Measurements from ENCODE around the gene DET1. TPM values are rescaled to one million over a fixed set of nuclear protein-coding genes. Genes with fewer than 3 reads are reported as not detected.
A peak's percentile ranks its signal among the peaks of the same experiment; 100 is the strongest.

Gene DET1
- total and polyA plus RNA-seq, 2 of the 13 experiments (the other 11 are each of a cell fraction or from before 2014, with no cell fraction given): 2.2 to 4.2 TPM

DNA sequence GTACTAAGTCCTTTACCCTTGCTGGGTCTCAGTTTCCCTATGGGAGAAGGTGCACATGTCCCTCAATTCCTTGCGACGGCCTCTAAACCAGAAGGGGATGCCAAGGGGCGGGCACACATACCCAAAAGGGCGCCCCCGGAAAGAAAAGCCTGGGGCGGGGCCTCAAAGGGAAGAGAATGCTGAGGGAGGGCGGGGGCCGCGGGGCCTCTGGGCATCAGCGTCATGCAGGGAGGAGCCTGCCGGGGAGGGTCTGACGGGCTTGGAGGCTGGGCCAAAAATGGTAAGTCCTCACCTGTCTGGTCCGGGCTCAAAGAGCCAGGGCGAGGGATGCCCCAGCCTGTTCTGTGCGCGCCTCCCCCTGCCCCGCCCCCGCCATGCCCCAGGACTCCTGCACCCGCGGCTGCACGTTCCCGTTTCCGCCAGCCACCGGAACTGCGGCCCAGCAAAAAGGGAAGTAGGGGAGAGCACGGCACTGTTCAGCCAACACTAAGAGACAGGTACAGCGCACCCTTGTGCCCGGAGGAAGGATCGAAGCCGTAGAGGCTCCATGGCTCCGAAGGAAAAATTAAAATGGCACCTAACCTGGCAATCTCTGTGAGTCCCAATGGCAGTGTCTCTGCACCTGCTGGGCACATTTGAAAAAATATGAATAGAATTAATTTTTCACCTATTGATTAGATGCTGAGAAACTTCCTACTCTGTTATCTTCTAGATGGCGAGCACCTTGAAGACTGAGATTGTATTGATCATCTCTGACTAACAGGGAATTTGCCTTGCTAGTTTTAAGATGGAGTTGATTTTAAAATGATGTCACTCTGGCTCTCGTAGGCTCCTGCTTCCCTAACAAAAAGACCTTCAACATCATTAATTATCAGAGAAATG lies at the start of gene DET1 (continued):
- TF ChIP-seq HNF4G (IDR thresholded peaks at IDR 0.05; ENCODE audit: borderline replicate concordance, low read depth, low read length) (no peak), HNF4G (CRISPR knock-in tag; IDR thresholded peaks at IDR 0.05; ENCODE audit: borderline replicate concordance, low read depth) (no peak), ZBTB3 (CRISPR knock-in tag; IDR thresholded peaks at IDR 0.05; ENCODE audit: borderline replicate concordance, low read depth) (no peak), SP2 (CRISPR knock-in tag; IDR thresholded peaks at IDR 0.05) (peak; percentile 48), JUN (CRISPR knock-in tag; IDR thresholded peaks at IDR 0.05) (no peak), KDM5A (IDR thresholded peaks at IDR 0.05; ENCODE audit: borderline replicate concordance, low read length) (no peak), ZNF616 (CRISPR knock-in tag; IDR thresholded peaks at IDR 0.05; ENCODE audit: low read depth) (no peak), MED13 (CRISPR knock-in tag; IDR thresholded peaks at IDR 0.05) (no peak), TOPORS (CRISPR knock-in tag; IDR thresholded peaks at IDR 0.05) (0 out of 2 replicates have a peak, but pooled peaks have one; percentile 60), ZNF883 (CRISPR knock-in tag; IDR thresholded peaks at IDR 0.05; ENCODE audit: not compliant biosample characterization) (no peak), CENPX (CRISPR knock-in tag; IDR thresholded peaks at IDR 0.05) (no peak)
- TF ChIP-seq, protein P1, sequence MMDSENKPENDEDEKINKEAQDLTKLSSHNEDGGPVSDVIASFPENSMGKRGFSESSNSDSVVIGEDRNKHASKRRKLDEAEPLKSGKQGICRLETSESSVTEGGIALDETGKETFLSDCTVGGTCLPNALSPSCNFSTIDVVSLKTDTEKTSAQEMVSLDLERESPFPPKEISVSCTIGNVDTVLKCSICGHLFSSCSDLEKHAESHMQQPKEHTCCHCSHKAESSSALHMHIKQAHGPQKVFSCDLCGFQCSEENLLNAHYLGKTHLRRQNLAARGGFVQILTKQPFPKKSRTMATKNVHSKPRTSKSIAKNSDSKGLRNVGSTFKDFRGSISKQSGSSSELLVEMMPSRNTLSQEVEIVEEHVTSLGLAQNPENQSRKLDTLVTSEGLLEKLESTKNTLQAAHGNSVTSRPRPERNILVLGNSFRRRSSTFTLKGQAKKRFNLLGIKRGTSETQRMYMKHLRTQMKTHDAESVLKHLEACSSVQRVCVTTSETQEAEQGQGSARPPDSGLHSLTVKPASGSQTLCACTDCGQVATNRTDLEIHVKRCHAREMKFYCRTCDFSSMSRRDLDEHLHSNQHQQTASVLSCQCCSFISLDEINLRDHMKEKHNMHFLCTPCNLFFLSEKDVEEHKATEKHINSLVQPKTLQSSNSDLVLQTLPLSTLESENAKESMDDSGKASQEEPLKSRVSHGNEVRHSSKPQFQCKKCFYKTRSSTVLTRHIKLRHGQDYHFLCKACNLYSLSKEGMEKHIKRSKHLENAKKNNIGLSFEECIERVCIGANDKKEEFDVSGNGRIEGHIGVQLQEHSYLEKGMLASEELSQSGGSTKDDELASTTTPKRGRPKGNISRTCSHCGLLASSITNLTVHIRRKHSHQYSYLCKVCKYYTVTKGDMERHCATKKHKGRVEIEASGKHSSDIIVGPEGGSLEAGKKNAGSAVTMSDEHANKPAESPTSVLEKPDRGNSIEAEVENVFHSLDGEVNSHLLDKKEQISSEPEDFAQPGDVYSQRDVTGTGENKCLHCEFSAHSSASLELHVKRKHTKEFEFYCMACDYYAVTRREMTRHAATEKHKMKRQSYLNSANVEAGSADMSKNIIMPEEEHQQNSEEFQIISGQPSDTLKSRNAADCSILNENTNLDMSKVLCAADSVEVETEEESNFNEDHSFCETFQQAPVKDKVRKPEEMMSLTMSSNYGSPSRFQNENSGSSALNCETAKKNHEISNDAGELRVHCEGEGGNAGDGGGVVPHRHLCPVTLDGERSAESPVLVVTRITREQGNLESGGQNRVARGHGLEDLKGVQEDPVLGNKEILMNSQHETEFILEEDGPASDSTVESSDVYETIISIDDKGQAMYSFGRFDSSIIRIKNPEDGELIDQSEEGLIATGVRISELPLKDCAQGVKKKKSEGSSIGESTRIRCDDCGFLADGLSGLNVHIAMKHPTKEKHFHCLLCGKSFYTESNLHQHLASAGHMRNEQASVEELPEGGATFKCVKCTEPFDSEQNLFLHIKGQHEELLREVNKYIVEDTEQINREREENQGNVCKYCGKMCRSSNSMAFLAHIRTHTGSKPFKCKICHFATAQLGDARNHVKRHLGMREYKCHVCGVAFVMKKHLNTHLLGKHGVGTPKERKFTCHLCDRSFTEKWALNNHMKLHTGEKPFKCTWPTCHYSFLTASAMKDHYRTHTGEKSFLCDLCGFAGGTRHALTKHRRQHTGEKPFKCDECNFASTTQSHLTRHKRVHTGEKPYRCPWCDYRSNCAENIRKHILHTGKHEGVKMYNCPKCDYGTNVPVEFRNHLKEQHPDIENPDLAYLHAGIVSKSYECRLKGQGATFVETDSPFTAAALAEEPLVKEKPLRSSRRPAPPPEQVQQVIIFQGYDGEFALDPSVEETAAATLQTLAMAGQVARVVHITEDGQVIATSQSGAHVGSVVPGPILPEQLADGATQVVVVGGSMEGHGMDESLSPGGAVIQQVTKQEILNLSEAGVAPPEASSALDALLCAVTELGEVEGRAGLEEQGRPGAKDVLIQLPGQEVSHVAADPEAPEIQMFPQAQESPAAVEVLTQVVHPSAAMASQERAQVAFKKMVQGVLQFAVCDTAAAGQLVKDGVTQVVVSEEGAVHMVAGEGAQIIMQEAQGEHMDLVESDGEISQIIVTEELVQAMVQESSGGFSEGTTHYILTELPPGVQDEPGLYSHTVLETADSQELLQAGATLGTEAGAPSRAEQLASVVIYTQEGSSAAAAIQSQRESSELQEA (CRISPR knock-in tag; IDR thresholded peaks at IDR 0.05; ENCODE audit: not compliant biosample characterization): no peak
- TF ChIP-seq, protein P2, sequence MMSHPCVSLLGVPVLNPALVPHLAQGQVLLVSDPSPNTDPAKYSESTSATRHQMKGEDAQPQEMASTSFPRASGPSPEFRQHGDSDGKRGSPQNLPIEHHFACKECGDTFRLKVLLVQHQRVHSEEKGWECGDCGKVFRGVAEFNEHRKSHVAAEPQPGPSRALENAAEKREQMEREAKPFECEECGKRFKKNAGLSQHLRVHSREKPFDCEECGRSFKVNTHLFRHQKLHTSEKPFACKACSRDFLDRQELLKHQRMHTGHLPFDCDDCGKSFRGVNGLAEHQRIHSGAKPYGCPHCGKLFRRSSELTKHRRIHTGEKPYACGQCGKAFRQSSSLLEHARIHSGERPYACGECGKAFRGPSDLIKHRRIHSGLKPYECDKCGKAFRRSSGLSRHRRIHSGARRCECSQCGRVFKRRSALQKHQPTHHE (CRISPR knock-in tag; IDR thresholded peaks at IDR 0.05; ENCODE audit: borderline replicate concordance): no peak
- TF ChIP-seq, protein P3, sequence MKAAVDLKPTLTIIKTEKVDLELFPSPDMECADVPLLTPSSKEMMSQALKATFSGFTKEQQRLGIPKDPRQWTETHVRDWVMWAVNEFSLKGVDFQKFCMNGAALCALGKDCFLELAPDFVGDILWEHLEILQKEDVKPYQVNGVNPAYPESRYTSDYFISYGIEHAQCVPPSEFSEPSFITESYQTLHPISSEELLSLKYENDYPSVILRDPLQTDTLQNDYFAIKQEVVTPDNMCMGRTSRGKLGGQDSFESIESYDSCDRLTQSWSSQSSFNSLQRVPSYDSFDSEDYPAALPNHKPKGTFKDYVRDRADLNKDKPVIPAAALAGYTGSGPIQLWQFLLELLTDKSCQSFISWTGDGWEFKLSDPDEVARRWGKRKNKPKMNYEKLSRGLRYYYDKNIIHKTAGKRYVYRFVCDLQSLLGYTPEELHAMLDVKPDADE (CRISPR knock-in tag; IDR thresholded peaks at IDR 0.05): no peak
- TF ChIP-seq, protein P4, sequence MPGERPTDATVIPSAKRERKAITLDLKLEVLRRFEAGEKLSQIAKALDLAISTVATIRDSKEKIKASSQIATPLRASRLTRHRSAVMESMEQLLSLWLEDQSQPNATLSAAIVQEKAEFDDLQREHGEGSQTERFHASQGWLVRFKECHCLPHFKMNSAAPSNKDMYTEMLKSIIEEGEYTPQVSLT (CRISPR knock-in tag; IDR thresholded peaks at IDR 0.05; ENCODE audit: borderline replicate concordance, low read depth): no peak
- TF ChIP-seq, protein P5, sequence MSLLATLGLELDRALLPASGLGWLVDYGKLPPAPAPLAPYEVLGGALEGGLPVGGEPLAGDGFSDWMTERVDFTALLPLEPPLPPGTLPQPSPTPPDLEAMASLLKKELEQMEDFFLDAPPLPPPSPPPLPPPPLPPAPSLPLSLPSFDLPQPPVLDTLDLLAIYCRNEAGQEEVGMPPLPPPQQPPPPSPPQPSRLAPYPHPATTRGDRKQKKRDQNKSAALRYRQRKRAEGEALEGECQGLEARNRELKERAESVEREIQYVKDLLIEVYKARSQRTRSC (CRISPR knock-in tag; IDR thresholded peaks at IDR 0.05; ENCODE audit: low read depth): no peak
